HepG2 (cell line): ENCODE results near the gene IGFBP6. TPM values are rescaled to one million over a fixed set of nuclear protein-coding genes. Genes with fewer than 3 reads are reported as not detected.

Experiments used
- ARNTL ChIP-seq: sonication (generic); formaldehyde crosslinking; IDR thresholded peaks from 2 replicates; pipeline ENCODE4 v1.4.0; 2020; ENCODE audit warnings: mild to moderate bottlenecking, missing genetic modification reagents
- GABPA ChIP-seq, 2 experiments: IDR thresholded peaks; 2 replicates each; pipeline ENCODE4 v1.6.1; 2011 to 2016; ENCODE audit warnings: low read depth in 2 of 2, low read length in 1 of 2, missing biosample characterization in 1 of 2, missing genetic modification characterization in 1 of 2
- HNRNPH1 ChIP-seq: fragments of 200-400 bp; formaldehyde crosslinking; optimal IDR thresholded peaks from 2 replicates; pipeline ENCODE3; 2017; ENCODE audit warnings: mild to moderate bottlenecking, low read depth, low read length
- IRX3 ChIP-seq: sonication (generic); formaldehyde crosslinking; IDR thresholded peaks from 2 replicates; pipeline ENCODE4 v1.8.1; 2023; ENCODE audit warnings: mild to moderate bottlenecking, low read depth, missing genetic modification reagents, borderline replicate concordance
- PITX1 ChIP-seq: sonication (generic); formaldehyde crosslinking; IDR thresholded peaks from 2 replicates; pipeline ENCODE4 v1.5.1; 2020; ENCODE audit warnings: mild to moderate bottlenecking, missing genetic modification reagents
- SRSF9 ChIP-seq: fragments of 200-400 bp; formaldehyde crosslinking; IDR thresholded peaks from 2 replicates; pipeline ENCODE4 v1.6.1; 2018; ENCODE audit warnings: borderline replicate concordance, mild to moderate bottlenecking, low read depth, low read length; ENCODE audit not compliant: insufficient read depth, poor library complexity, severe bottlenecking
- ZNF264 ChIP-seq: sonication (generic); formaldehyde crosslinking; IDR thresholded peaks from 2 replicates; pipeline ENCODE4 v1.4.0; 2020; ENCODE audit warnings: missing genetic modification reagents
- ZNF619 ChIP-seq: sonication (generic); formaldehyde crosslinking; IDR thresholded peaks from 2 replicates; pipeline ENCODE4 v1.4.0; 2020; ENCODE audit warnings: mild to moderate bottlenecking, missing genetic modification reagents
- ZNF7 ChIP-seq: IDR thresholded peaks from 2 replicates; pipeline ENCODE4 v1.6.1; 2016; ENCODE audit warnings: missing biosample characterization, missing genetic modification reagents
- ZNF782 ChIP-seq: sonication (generic); formaldehyde crosslinking; IDR thresholded peaks from 2 replicates; pipeline ENCODE4 v1.4.0; 2020; ENCODE audit warnings: missing genetic modification reagents, mild to moderate bottlenecking, borderline replicate concordance
- ZNF83 ChIP-seq: sonication (generic); formaldehyde crosslinking; IDR thresholded peaks from 2 replicates; pipeline ENCODE4 v1.4.0; 2020; ENCODE audit warnings: missing genetic modification reagents, mild to moderate bottlenecking, borderline replicate concordance
- ZSCAN21 ChIP-seq: sonication (generic); formaldehyde crosslinking; IDR thresholded peaks from 2 replicates; pipeline ENCODE4 v1.8.0; 2022; ENCODE audit warnings: mild to moderate bottlenecking, missing genetic modification reagents, moderate library complexity, borderline replicate concordance
- ZSCAN29 ChIP-seq: sonication (generic); formaldehyde crosslinking; conservative IDR thresholded peaks from 2 replicates; pipeline ENCODE4 v1.4.0; 2020; ENCODE audit warnings: mild to moderate bottlenecking, missing genetic modification reagents
- polyA plus RNA-seq, 8 experiments: library from polyadenylated mRNA; depleted of rRNA in 3 of 8; stranded (reverse) in 7 of 8; unstranded in 1 of 8; fragments of >200 nt; fragmentation: Illumina TruSeq in 4 of 8; extraction: Trizol in 4 of 8; gene quantifications; 2 replicates each; pipeline versions ENCODE4 v1.2.1 to v1.2.3, GENCODE V29; 2011 to 2016; ENCODE audit warnings: low read depth in 4 of 8, missing spikeins in 1 of 8, mixed read lengths in 1 of 8; ENCODE audit not compliant: insufficient read depth in 1 of 8
- total RNA-seq, 5 experiments: library from RNA; depleted of rRNA; stranded (reverse); fragments of >200 nt; fragmentation: Illumina TruSeq; extraction: Trizol; gene quantifications; 2 replicates each; pipeline ENCODE4 v1.2.3, GENCODE V29; 2016; ENCODE audit warnings: low read depth in 1 of 5
- TF ChIP-seq, protein P1 (sequence below), 2 experiments: sonication (generic) in 1 of 2; formaldehyde crosslinking in 1 of 2; IDR thresholded peaks; 2 replicates each; pipeline versions ENCODE4 v1.6.1 to v1.9.0; 2014 to 2022; ENCODE audit warnings: antibody characterized with exemption in 1 of 2, borderline replicate concordance in 1 of 2, inconsistent platforms in 1 of 2, low read depth in 1 of 2, missing genetic modification reagents in 1 of 2
- TF ChIP-seq, protein P2 (sequence below): IDR thresholded peaks from 2 replicates; pipeline ENCODE4 v1.6.1; 2016
- TF ChIP-seq, protein P3 (sequence below): sonication (generic); formaldehyde crosslinking; conservative IDR thresholded peaks from 2 replicates; pipeline ENCODE4 v1.8.0; 2022; ENCODE audit warnings: low read depth, missing genetic modification reagents
- TF ChIP-seq, protein P4 (sequence below): sonication (generic); formaldehyde crosslinking; IDR thresholded peaks from 2 replicates; pipeline ENCODE4 v1.8.1; 2022; ENCODE audit warnings: mild to moderate bottlenecking, missing genetic modification reagents

IGFBP6 gene
- total and polyA plus RNA-seq, 2 of the 13 experiments (the other 11 are each of a cell fraction or from before 2014, with no cell fraction given) = 3.9 to 25.2 TPM

DNA sequence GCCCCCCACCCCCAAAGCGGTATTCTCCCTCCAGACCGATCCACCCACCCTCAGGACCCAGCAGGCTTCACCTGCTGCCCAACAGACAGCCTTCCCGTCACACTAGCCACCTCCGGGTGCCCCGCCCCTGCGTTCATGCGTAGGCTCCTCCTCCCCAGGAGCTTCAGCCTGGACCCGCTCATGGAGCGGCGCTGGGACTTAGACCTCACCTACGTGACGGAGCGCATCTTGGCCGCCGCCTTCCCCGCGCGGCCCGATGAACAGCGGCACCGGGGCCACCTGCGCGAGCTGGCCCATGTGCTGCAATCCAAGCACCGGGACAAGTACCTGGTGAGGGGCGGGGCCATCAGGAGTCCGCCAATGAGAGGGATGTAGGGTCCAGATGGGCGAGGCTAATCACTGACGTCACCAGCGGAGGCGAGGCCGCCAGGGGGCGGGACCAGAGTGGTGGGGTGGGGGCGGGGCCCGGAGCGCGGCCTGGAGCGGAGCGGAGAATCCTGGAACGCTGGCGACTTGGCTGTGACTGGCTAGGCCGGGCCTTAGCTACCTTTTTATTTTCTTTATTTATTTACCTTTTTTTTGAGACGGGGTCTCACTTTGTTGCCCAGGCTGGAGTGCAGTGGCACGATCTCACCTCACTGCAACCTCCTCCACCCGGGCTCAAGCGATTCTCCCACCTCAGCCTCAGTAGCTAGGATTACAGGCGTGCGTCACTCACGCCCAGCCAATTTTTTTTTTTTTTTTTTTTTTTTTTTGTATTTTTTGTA, 43.2 kb upstream of the IGFBP6 start (continued):
- TF ChIP-seq, protein P1, sequence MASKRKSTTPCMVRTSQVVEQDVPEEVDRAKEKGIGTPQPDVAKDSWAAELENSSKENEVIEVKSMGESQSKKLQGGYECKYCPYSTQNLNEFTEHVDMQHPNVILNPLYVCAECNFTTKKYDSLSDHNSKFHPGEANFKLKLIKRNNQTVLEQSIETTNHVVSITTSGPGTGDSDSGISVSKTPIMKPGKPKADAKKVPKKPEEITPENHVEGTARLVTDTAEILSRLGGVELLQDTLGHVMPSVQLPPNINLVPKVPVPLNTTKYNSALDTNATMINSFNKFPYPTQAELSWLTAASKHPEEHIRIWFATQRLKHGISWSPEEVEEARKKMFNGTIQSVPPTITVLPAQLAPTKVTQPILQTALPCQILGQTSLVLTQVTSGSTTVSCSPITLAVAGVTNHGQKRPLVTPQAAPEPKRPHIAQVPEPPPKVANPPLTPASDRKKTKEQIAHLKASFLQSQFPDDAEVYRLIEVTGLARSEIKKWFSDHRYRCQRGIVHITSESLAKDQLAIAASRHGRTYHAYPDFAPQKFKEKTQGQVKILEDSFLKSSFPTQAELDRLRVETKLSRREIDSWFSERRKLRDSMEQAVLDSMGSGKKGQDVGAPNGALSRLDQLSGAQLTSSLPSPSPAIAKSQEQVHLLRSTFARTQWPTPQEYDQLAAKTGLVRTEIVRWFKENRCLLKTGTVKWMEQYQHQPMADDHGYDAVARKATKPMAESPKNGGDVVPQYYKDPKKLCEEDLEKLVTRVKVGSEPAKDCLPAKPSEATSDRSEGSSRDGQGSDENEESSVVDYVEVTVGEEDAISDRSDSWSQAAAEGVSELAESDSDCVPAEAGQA (IDR thresholded peaks at IDR 0.05; ENCODE audit: low read depth) = no peak
- TF ChIP-seq, protein P1 (CRISPR knock-in tag; IDR thresholded peaks at IDR 0.05; ENCODE audit: borderline replicate concordance) = no peak
- TF ChIP-seq GABPA (IDR thresholded peaks at IDR 0.05; ENCODE audit: low read depth, low read length) = no peak
- no peak for TF ChIP-seq GABPA (CRISPR knock-in tag; IDR thresholded peaks at IDR 0.05; ENCODE audit: low read depth)
- TF ChIP-seq, protein P2, sequence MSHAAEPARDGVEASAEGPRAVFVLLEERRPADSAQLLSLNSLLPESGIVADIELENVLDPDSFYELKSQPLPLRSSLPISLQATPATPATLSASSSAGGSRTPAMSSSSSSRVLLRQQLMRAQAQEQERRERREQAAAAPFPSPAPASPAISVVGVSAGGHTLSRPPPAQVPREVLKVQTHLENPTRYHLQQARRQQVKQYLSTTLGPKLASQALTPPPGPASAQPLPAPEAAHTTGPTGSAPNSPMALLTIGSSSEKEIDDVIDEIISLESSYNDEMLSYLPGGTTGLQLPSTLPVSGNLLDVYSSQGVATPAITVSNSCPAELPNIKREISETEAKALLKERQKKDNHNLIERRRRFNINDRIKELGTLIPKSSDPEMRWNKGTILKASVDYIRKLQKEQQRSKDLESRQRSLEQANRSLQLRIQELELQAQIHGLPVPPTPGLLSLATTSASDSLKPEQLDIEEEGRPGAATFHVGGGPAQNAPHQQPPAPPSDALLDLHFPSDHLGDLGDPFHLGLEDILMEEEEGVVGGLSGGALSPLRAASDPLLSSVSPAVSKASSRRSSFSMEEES (CRISPR knock-in tag) = no peak
- no peak for TF ChIP-seq ARNTL (CRISPR knock-in tag)
- TF ChIP-seq, protein P3, sequence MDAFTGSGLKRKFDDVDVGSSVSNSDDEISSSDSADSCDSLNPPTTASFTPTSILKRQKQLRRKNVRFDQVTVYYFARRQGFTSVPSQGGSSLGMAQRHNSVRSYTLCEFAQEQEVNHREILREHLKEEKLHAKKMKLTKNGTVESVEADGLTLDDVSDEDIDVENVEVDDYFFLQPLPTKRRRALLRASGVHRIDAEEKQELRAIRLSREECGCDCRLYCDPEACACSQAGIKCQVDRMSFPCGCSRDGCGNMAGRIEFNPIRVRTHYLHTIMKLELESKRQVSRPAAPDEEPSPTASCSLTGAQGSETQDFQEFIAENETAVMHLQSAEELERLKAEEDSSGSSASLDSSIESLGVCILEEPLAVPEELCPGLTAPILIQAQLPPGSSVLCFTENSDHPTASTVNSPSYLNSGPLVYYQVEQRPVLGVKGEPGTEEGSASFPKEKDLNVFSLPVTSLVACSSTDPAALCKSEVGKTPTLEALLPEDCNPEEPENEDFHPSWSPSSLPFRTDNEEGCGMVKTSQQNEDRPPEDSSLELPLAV (CRISPR knock-in tag) = no peak
- TF ChIP-seq IRX3 (CRISPR knock-in tag) = no peak
- TF ChIP-seq, protein P4, sequence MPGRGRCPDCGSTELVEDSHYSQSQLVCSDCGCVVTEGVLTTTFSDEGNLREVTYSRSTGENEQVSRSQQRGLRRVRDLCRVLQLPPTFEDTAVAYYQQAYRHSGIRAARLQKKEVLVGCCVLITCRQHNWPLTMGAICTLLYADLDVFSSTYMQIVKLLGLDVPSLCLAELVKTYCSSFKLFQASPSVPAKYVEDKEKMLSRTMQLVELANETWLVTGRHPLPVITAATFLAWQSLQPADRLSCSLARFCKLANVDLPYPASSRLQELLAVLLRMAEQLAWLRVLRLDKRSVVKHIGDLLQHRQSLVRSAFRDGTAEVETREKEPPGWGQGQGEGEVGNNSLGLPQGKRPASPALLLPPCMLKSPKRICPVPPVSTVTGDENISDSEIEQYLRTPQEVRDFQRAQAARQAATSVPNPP = no peak
- TF ChIP-seq ZSCAN29 (CRISPR knock-in tag) = no peak
- TF ChIP-seq ZSCAN21 (CRISPR knock-in tag) = peak; percentile 73; the same call in 1 of the 2 replicates
- TF ChIP-seq SRSF9 = no peak
- no peak for TF ChIP-seq ZNF7 (CRISPR knock-in tag)
- TF ChIP-seq ZNF83 = no peak
- TF ChIP-seq PITX1 (CRISPR knock-in tag) = no peak
- no peak for TF ChIP-seq ZNF619 (CRISPR knock-in tag)
- no peak for TF ChIP-seq ZNF782 (CRISPR knock-in tag)
- peak; percentile 17; the same call in 1 of the 2 replicates for TF ChIP-seq ZNF264 (CRISPR knock-in tag)
- TF ChIP-seq HNRNPH1 = no peak
